GM23338 (cell line): ENCODE data around the gene ZNF189. TPM values are rescaled to one million over a fixed set of nuclear protein-coding genes. Genes with fewer than 3 reads are reported as not detected.

Source experiments
- ATAC-seq: fragments of 200-7000 bp; cut with Tn5 transposase; 3 replicates; pipeline ENCODE4 v1.9.1; 2020
- DNase-seq: peaks from one replicate; pipeline ENCODE4 v3.0.0-alpha.2; 2015; ENCODE audit warnings: low spot score
- H2AFZ ChIP-seq: fragments of 200-600 bp; sonication (generic); 2 replicates; pipeline ENCODE4 v1.8.0; 2016; ENCODE audit warnings: antibody characterized with exemption, mild to moderate bottlenecking, moderate library complexity
- H3F3A ChIP-seq: fragments of 200-600 bp; sonication (generic); replicated peaks from 2 replicates; pipeline ENCODE4 v1.8.0; 2017; ENCODE audit warnings: antibody characterized with exemption, mixed run types, low read depth
- H3K27ac ChIP-seq: fragments of 200-600 bp; sonication (generic); 2 replicates; pipeline ENCODE4 v1.6.1; 2016; ENCODE audit warnings: low read depth
- H3K27me3 ChIP-seq: fragments of 200-600 bp; sonication (generic); 2 replicates; pipeline ENCODE4 v1.8.0; 2016; ENCODE audit warnings: mild to moderate bottlenecking, mixed run types, moderate library complexity; ENCODE audit not compliant: insufficient read depth
- H3K36me3 ChIP-seq: fragments of 200-600 bp; sonication (generic); 2 replicates; pipeline ENCODE4 v1.8.0; 2016; ENCODE audit warnings: mild to moderate bottlenecking; ENCODE audit not compliant: insufficient read depth
- H3K4me1 ChIP-seq: fragments of 200-600 bp; sonication (generic); 2 replicates; pipeline ENCODE4 v1.8.0; 2016; ENCODE audit warnings: mild to moderate bottlenecking, moderate library complexity; ENCODE audit not compliant: insufficient read depth
- H3K4me2 ChIP-seq: fragments of 200-600 bp; sonication (generic); 2 replicates; pipeline ENCODE4 v1.7.1; 2017; ENCODE audit warnings: mixed run types
- H3K4me3 ChIP-seq: fragments of 200-600 bp; sonication (generic); 2 replicates; pipeline ENCODE4 v1.6.1; 2016; ENCODE audit warnings: mixed run types
- H3K79me2 ChIP-seq: fragments of 200-600 bp; sonication (generic); replicated peaks from 2 replicates; pipeline ENCODE4 v1.8.0; 2017; ENCODE audit warnings: mild to moderate bottlenecking; ENCODE audit not compliant: insufficient read depth
- H3K9me2 ChIP-seq: fragments of 200-600 bp; sonication (generic); 2 replicates; pipeline ENCODE4 v1.8.0; 2017; ENCODE audit not compliant: insufficient read depth
- H4K20me1 ChIP-seq: fragments of 200-600 bp; sonication (generic); replicated peaks from 2 replicates; pipeline ENCODE4 v1.8.0; 2017; ENCODE audit warnings: mild to moderate bottlenecking; ENCODE audit not compliant: insufficient read depth
- H3K27ac Mint-ChIP-seq: 2 replicates; pipeline ENCODE4 v1.8.0; 2020; ENCODE audit warnings: inconsistent platforms, mild to moderate bottlenecking, moderate library complexity, mixed read lengths
- H3K27me3 Mint-ChIP-seq: 3 replicates; pipeline ENCODE4 v1.8.0; 2022; ENCODE audit warnings: low read depth, mild to moderate bottlenecking, moderate library complexity, mixed read lengths, inconsistent platforms; ENCODE audit not compliant: insufficient read depth, poor library complexity
- H3K36me3 Mint-ChIP-seq: 3 replicates; pipeline ENCODE4 v1.8.0; 2021; ENCODE audit warnings: low read depth, mild to moderate bottlenecking, inconsistent platforms, moderate library complexity, mixed read lengths
- H3K4me1 Mint-ChIP-seq: 3 replicates; pipeline ENCODE4 v1.8.0; 2020; ENCODE audit warnings: mild to moderate bottlenecking, inconsistent platforms, mixed read lengths
- H3K4me3 Mint-ChIP-seq: 3 replicates; pipeline ENCODE4 v1.8.0; 2021; ENCODE audit warnings: moderate library complexity, mild to moderate bottlenecking, inconsistent platforms, mixed read lengths
- H3K9me3 Mint-ChIP-seq: 3 replicates; pipeline ENCODE4 v1.8.0; 2020; ENCODE audit warnings: moderate library complexity, mild to moderate bottlenecking, inconsistent platforms, mixed read lengths
- EZH2 ChIP-seq: fragments of 200-600 bp; sonication (generic); IDR thresholded peaks from one replicate; pipeline ENCODE4 v1.8.0; 2017; ENCODE audit warnings: antibody characterized with exemption, mild to moderate bottlenecking, low read depth; ENCODE audit not compliant: unreplicated experiment
- NANOG ChIP-seq: IDR thresholded peaks from 2 replicates; pipeline ENCODE4 v1.6.1; 2016; ENCODE audit warnings: antibody characterized with exemption, borderline replicate concordance
- POLR2AphosphoS5 ChIP-seq: IDR thresholded peaks from 2 replicates; pipeline ENCODE4 v1.6.1; 2016; ENCODE audit warnings: antibody characterized with exemption, low read depth
- STAT1 ChIP-seq: IDR thresholded peaks from one replicate; pipeline ENCODE4 v1.6.1; 2016; ENCODE audit warnings: antibody characterized with exemption; ENCODE audit not compliant: unreplicated experiment
- ZNF114 ChIP-seq: fragments of 250-450 bp; sonication (Bioruptor Pico); IDR thresholded peaks from 2 replicates; pipeline ENCODE4 v1.5.0; 2020; ENCODE audit warnings: mild to moderate bottlenecking, moderate library complexity
- polyA plus RNA-seq: library from polyadenylated mRNA; unstranded; fragments of >200 nt; fragmentation: Nextera tagmentation; extraction: Ambion mirVana; gene quantifications from 2 replicates; pipeline ENCODE4 v1.2.1, GENCODE V29; 2016
- total RNA-seq: library from RNA; depleted of rRNA; stranded (reverse); fragments of >200 nt; shearing (Covaris generic); gene quantifications from 2 replicates; pipeline ENCODE4 v1.2.3, GENCODE V29; 2014
- TF ChIP-seq, protein P1 (sequence below): IDR thresholded peaks from one replicate; pipeline ENCODE4 v1.6.1; 2018; ENCODE audit warnings: antibody characterized with exemption; ENCODE audit not compliant: unreplicated experiment
- TF ChIP-seq, protein P2 (sequence below): IDR thresholded peaks from 2 replicates; pipeline ENCODE4 v1.6.1; 2016; ENCODE audit warnings: antibody characterized with exemption
- TF ChIP-seq, protein P3 (sequence below): fragments of 250-450 bp; sonication (Bioruptor Pico); IDR thresholded peaks from 2 replicates; pipeline ENCODE4 v1.5.0; 2020; ENCODE audit warnings: mild to moderate bottlenecking, moderate library complexity

Gene ZNF189
- total and polyA plus RNA-seq, 2 experiments from 2014 or later: 5.8 to 10.6 TPM

DNA sequence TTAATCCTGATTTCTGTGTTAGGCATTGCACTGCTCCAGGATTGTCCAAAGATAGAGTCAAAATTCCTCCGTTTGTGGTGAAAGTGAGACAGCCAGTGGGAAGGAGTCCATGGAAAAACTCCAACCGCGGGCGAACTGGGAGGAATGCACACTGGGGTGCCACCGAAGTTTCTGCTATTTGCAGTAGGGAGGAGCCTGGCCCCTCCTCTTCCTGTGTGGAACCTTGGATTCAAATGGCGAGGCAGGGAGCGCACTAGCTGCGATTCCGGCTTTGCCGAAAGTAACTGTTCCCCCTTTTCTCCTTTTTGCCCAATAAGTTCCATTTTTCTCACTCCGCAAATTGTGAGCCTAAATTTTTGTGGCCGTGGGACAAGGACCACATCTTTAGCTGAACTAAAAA lies 23.1 kb upstream of the ZNF189 start:
- peak; percentile 58 for DNase-seq
- no peaks in the 10 kb centered on the region for H4K20me1 ChIP-seq
- no peaks in the 10 kb centered on the region for H3K36me3 ChIP-seq
- no peak overlapping the region for H3K4me2 ChIP-seq
- H3K4me3 Mint-ChIP-seq: no peak overlapping the region
- peaks cover 5% of the 10 kb centered on the region; the same call in 1 of the 2 replicates for H3K4me1 ChIP-seq
- H3F3A ChIP-seq: no peaks in the 10 kb centered on the region
- peak overlapping the region; percentile 80 for H2AFZ ChIP-seq
- no peak overlapping the region for H3K27ac Mint-ChIP-seq
- no peaks in the 10 kb centered on the region for H3K79me2 ChIP-seq
- no peaks in the 10 kb centered on the region for H3K9me2 ChIP-seq
- H3K27me3 Mint-ChIP-seq: no peaks in the 10 kb centered on the region
- no peaks in the 10 kb centered on the region for H3K27me3 ChIP-seq
- no peak overlapping the region for H3K4me3 ChIP-seq
- H3K4me1 Mint-ChIP-seq: peaks cover 14% of the 10 kb centered on the region; the same call in 2 of the 3 replicates
- peaks cover 12% of the 10 kb centered on the region for H3K9me3 Mint-ChIP-seq
- no peak overlapping the region for H3K27ac ChIP-seq
- H3K36me3 Mint-ChIP-seq: no peaks in the 10 kb centered on the region
- ATAC-seq: peak; percentile 45; the same call in 2 of the 3 replicates
- TF ChIP-seq, protein P1, sequence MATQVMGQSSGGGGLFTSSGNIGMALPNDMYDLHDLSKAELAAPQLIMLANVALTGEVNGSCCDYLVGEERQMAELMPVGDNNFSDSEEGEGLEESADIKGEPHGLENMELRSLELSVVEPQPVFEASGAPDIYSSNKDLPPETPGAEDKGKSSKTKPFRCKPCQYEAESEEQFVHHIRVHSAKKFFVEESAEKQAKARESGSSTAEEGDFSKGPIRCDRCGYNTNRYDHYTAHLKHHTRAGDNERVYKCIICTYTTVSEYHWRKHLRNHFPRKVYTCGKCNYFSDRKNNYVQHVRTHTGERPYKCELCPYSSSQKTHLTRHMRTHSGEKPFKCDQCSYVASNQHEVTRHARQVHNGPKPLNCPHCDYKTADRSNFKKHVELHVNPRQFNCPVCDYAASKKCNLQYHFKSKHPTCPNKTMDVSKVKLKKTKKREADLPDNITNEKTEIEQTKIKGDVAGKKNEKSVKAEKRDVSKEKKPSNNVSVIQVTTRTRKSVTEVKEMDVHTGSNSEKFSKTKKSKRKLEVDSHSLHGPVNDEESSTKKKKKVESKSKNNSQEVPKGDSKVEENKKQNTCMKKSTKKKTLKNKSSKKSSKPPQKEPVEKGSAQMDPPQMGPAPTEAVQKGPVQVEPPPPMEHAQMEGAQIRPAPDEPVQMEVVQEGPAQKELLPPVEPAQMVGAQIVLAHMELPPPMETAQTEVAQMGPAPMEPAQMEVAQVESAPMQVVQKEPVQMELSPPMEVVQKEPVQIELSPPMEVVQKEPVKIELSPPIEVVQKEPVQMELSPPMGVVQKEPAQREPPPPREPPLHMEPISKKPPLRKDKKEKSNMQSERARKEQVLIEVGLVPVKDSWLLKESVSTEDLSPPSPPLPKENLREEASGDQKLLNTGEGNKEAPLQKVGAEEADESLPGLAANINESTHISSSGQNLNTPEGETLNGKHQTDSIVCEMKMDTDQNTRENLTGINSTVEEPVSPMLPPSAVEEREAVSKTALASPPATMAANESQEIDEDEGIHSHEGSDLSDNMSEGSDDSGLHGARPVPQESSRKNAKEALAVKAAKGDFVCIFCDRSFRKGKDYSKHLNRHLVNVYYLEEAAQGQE: no peak
- TF ChIP-seq ZNF114 (CRISPR knock-in tag) (no peak), POLR2AphosphoS5 (no peak), EZH2 (no peak), NANOG (no peak), STAT1 (no peak)
- TF ChIP-seq, protein P2, sequence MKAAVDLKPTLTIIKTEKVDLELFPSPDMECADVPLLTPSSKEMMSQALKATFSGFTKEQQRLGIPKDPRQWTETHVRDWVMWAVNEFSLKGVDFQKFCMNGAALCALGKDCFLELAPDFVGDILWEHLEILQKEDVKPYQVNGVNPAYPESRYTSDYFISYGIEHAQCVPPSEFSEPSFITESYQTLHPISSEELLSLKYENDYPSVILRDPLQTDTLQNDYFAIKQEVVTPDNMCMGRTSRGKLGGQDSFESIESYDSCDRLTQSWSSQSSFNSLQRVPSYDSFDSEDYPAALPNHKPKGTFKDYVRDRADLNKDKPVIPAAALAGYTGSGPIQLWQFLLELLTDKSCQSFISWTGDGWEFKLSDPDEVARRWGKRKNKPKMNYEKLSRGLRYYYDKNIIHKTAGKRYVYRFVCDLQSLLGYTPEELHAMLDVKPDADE: no peak
- TF ChIP-seq, protein P3, sequence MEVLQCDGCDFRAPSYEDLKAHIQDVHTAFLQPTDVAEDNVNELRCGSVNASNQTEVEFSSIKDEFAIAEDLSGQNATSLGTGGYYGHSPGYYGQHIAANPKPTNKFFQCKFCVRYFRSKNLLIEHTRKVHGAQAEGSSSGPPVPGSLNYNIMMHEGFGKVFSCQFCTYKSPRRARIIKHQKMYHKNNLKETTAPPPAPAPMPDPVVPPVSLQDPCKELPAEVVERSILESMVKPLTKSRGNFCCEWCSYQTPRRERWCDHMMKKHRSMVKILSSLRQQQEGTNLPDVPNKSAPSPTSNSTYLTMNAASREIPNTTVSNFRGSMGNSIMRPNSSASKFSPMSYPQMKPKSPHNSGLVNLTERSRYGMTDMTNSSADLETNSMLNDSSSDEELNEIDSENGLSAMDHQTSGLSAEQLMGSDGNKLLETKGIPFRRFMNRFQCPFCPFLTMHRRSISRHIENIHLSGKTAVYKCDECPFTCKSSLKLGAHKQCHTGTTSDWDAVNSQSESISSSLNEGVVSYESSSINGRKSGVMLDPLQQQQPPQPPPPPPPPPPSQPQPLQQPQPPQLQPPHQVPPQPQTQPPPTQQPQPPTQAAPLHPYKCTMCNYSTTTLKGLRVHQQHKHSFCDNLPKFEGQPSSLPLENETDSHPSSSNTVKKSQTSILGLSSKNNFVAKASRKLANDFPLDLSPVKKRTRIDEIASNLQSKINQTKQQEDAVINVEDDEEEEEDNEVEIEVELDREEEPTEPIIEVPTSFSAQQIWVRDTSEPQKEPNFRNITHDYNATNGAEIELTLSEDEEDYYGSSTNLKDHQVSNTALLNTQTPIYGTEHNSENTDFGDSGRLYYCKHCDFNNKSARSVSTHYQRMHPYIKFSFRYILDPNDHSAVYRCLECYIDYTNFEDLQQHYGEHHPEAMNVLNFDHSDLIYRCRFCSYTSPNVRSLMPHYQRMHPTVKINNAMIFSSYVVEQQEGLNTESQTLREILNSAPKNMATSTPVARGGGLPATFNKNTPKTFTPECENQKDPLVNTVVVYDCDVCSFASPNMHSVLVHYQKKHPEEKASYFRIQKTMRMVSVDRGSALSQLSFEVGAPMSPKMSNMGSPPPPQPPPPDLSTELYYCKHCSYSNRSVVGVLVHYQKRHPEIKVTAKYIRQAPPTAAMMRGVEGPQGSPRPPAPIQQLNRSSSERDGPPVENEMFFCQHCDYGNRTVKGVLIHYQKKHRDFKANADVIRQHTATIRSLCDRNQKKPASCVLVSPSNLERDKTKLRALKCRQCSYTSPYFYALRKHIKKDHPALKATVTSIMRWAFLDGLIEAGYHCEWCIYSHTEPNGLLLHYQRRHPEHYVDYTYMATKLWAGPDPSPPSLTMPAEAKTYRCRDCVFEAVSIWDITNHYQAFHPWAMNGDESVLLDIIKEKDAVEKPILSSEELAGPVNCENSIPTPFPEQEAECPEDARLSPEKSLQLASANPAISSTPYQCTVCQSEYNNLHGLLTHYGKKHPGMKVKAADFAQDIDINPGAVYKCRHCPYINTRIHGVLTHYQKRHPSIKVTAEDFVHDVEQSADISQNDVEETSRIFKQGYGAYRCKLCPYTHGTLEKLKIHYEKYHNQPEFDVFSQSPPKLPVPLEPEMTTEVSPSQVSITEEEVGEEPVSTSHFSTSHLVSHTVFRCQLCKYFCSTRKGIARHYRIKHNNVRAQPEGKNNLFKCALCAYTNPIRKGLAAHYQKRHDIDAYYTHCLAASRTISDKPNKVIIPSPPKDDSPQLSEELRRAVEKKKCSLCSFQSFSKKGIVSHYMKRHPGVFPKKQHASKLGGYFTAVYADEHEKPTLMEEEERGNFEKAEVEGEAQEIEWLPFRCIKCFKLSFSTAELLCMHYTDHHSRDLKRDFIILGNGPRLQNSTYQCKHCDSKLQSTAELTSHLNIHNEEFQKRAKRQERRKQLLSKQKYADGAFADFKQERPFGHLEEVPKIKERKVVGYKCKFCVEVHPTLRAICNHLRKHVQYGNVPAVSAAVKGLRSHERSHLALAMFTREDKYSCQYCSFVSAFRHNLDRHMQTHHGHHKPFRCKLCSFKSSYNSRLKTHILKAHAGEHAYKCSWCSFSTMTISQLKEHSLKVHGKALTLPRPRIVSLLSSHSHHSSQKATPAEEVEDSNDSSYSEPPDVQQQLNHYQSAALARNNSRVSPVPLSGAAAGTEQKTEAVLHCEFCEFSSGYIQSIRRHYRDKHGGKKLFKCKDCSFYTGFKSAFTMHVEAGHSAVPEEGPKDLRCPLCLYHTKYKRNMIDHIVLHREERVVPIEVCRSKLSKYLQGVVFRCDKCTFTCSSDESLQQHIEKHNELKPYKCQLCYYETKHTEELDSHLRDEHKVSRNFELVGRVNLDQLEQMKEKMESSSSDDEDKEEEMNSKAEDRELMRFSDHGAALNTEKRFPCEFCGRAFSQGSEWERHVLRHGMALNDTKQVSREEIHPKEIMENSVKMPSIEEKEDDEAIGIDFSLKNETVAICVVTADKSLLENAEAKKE (CRISPR knock-in tag): no peak
